OCI-LY7 (cell line): ENCODE results near the gene MRPL28. TPM values are rescaled to one million over a fixed set of nuclear protein-coding genes. Genes with fewer than 3 reads are reported as not detected.

Experiments used
- BruUV-seq: library from RNA; stranded (reverse); fragments of 400-500 nt; replicated peaks from 2 replicates; lab custom pipeline; 2021; lab: Mats Ljungman, UMichigan
- CTCF ChIA-PET: fragments of 300-600 bp; sonication (Branson Sonifier 250); formaldehyde crosslinking; loops from one replicate; lab custom pipeline; 2022; ENCODE audit warnings: antibody characterized with exemption; ENCODE audit not compliant: unreplicated experiment; lab: Charles Lee
- POLR2A ChIA-PET: fragments of 300-600 bp; sonication (Branson Sonifier 250); formaldehyde crosslinking; loops from one replicate; lab custom pipeline; 2022; ENCODE audit warnings: antibody characterized with exemption; lab: Charles Lee
- DNase-seq: peaks from one replicate; pipeline ENCODE4 v3.0.0-alpha.2; 2015; ENCODE audit warnings: low spot score
- H2AFZ ChIP-seq: fragments of 200-600 bp; sonication (generic), shearing (Covaris generic); 2 replicates; pipeline ENCODE4 v1.6.1; 2014; ENCODE audit warnings: mild to moderate bottlenecking, antibody characterized with exemption, low read length, moderate library complexity
- H3K27ac ChIP-seq: fragments of 200-600 bp; sonication (generic); 2 replicates; pipeline ENCODE4 v1.5.1; 2014; ENCODE audit warnings: mixed run types, low read depth, mild to moderate bottlenecking, moderate library complexity, low read length, inconsistent platforms; ENCODE audit not compliant: poor library complexity, severe bottlenecking
- H3K36me3 ChIP-seq: fragments of 200-600 bp; sonication (generic); 2 replicates; pipeline ENCODE4 v1.6.1; 2014; ENCODE audit warnings: mild to moderate bottlenecking, antibody characterized with exemption, low read length, moderate library complexity, mixed read lengths; ENCODE audit not compliant: insufficient read depth
- H3K4me1 ChIP-seq: fragments of 200-600 bp; sonication (generic); 2 replicates; pipeline ENCODE4 v1.5.1; 2014; ENCODE audit warnings: mild to moderate bottlenecking, low read length; ENCODE audit not compliant: insufficient read depth, poor library complexity, severe bottlenecking
- H3K4me2 ChIP-seq: fragments of 200-600 bp; sonication (generic); 2 replicates; pipeline ENCODE4 v1.6.1; 2014; ENCODE audit warnings: mild to moderate bottlenecking, low read length
- H3K4me3 ChIP-seq: fragments of 200-600 bp; sonication (generic); 2 replicates; pipeline ENCODE4 v1.5.1; 2014; ENCODE audit warnings: mild to moderate bottlenecking, low read depth, low read length; ENCODE audit not compliant: poor library complexity, severe bottlenecking
- H3K79me2 ChIP-seq: fragments of 200-600 bp; sonication (generic); 2 replicates; pipeline ENCODE4 v1.6.1; 2016; ENCODE audit warnings: low read depth, mild to moderate bottlenecking, low read length, moderate library complexity, mixed read lengths; ENCODE audit not compliant: insufficient read depth
- H3K9me2 ChIP-seq: fragments of 200-600 bp; sonication (generic); 2 replicates; pipeline ENCODE4 v1.6.1; 2016; ENCODE audit warnings: mild to moderate bottlenecking, low read length, mixed read lengths; ENCODE audit not compliant: insufficient read depth
- H3K9me3 ChIP-seq: fragments of 200-600 bp; sonication (generic); 2 replicates; pipeline ENCODE4 v1.6.1; 2014; ENCODE audit warnings: mild to moderate bottlenecking, mixed run types, low read length, mixed read lengths
- H4K20me1 ChIP-seq: fragments of 200-600 bp; sonication (generic); 2 replicates; pipeline ENCODE4 v1.6.1; 2014; ENCODE audit warnings: mild to moderate bottlenecking, antibody characterized with exemption, low read length, moderate library complexity, mixed read lengths; ENCODE audit not compliant: insufficient read depth
- CTCF ChIP-seq: fragments of 200-600 bp; sonication (generic); conservative IDR thresholded peaks from 2 replicates; pipeline ENCODE4 v1.5.1; 2014; ENCODE audit warnings: mild to moderate bottlenecking, antibody characterized with exemption, low read length, moderate library complexity, mixed read lengths
- EZH2phosphoT487 ChIP-seq: fragments of 200-600 bp; sonication (generic); IDR thresholded peaks from 2 replicates; pipeline ENCODE4 v1.6.1; 2018; ENCODE audit warnings: low read depth, borderline replicate concordance, mild to moderate bottlenecking, mixed run types, antibody characterized with exemption, low read length, moderate library complexity, mixed read lengths
- intact Hi-C: fragments of 100-400 bp; cut with micrococcal nuclease; formaldehyde crosslinking; loops from one replicate; pipeline ENCODE4 v1.10.0; 2022; ENCODE audit not compliant: unreplicated experiment
- total RNA-seq, 2 experiments: library from RNA; depleted of rRNA in 1 of 2; stranded (reverse); fragments of >200 nt in 1 of 2; shearing (Covaris generic) in 1 of 2; gene quantifications; 2 replicates each; pipeline ENCODE4 v1.2.3, GENCODE V29; 2014 to 2022

Gene MRPL28
- total RNA-seq, 2 experiments from 2014 or later = 84.6 to 113 TPM

GRCh38 chr16:354291-354881, 16.0 kb downstream of the MRPL28 start:
- Histone ChIP-seq H3K79me2 (peaks cover 9% of the 10 kb centered on the region; the same call in 1 of the 2 replicates), H3K4me2 (no peak overlapping the region), H3K36me3 (peaks cover 12% of the 10 kb centered on the region), H2AFZ (no peak overlapping the region), H3K9me2 (no peaks in the 10 kb centered on the region), H3K4me3 (no peak overlapping the region), H3K9me3 (no peaks in the 10 kb centered on the region), H3K4me1 (peaks cover 18% of the 10 kb centered on the region), H4K20me1 (no peaks in the 10 kb centered on the region), H3K27ac (no peak overlapping the region)
- TF ChIP-seq CTCF (no peak), EZH2phosphoT487 (no peak)
- intact Hi-C loops = no loop called here
- BruUV-seq = no TSS peak
- DNase-seq = no peak
- POLR2A ChIA-PET = no interaction called here
- CTCF ChIA-PET = no interaction called here

GRCh38 chr16:353404-354290, 16.7 kb downstream of the MRPL28 start:
- no peak overlapping the region for H3K27ac ChIP-seq
- H3K36me3 ChIP-seq = peaks cover 12% of the 10 kb centered on the region
- H3K9me2 ChIP-seq = no peaks in the 10 kb centered on the region
- peaks cover 22% of the 10 kb centered on the region for H3K4me1 ChIP-seq
- H4K20me1 ChIP-seq = no peaks in the 10 kb centered on the region
- H2AFZ ChIP-seq = peak overlapping the region; percentile 43; the same call in 1 of the 2 replicates
- peak overlapping the region; percentile 70 for H3K4me2 ChIP-seq
- ChIA-PET CTCF (interaction anchor here (0.6 to 0.9 kb wide), 4 partner anchors 9 to 119 kb away, joined by 3 to 5 read pairs (median 3); partner anchors contain the start of gene FAM234A), POLR2A (interaction anchor here (0.6 to 0.7 kb wide), 3 partner anchors 29 to 284 kb away, joined by 3 to 6 read pairs (median 4); no protein-coding TSS in a partner anchor)
- TF ChIP-seq CTCF (no peak), EZH2phosphoT487 (no peak)
- H3K4me3 ChIP-seq = peak overlapping the region; percentile 62
- H3K9me3 ChIP-seq = no peaks in the 10 kb centered on the region
- no peak for DNase-seq
- BruUV-seq = no TSS peak
- H3K79me2 ChIP-seq = peaks cover 9% of the 10 kb centered on the region; the same call in 1 of the 2 replicates
- intact Hi-C loops = loop anchor here (1.0 to 2.0 kb wide), 2 partner anchors 30 to 119 kb away; partner anchors contain the start of gene FAM234A
